Measurements from ENCODE around the gene SDE2.

The SDE2 gene

GRCh38 chr1:225944951-225945350, 54.2 kb downstream of the SDE2 start:
- no peak for TF ChIP-seq FOXM1 (IDR thresholded peaks at IDR 0.05; ENCODE audit: borderline replicate concordance)
- no peak for TF ChIP-seq ARNT (IDR thresholded peaks at IDR 0.05)
- no peak for TF ChIP-seq ZNF384 (IDR thresholded peaks at IDR 0.05)
- CTCF ChIA-PET = interaction anchor here (1.6 to 2.2 kb wide), 2 partner anchors 18 to 43 kb away, joined by 7 read pairs; no protein-coding TSS in a partner anchor
- POLR2A ChIA-PET = interaction anchor here (1.1 to 2.6 kb wide), 3 partner anchors 22 to 117 kb away, joined by 5 to 9 read pairs (median 8); partner anchors contain the start of genes H3-3A, PYCR2 and TMEM63A
- DNase-seq (ENCODE audit: extremely low spot score) = no peak

GRCh38 chr1:225944387-225944786, 54.8 kb downstream of the SDE2 start:
- ChIA-PET CTCF (interaction anchor here (0.6 to 2.2 kb wide), 2 partner anchors 10 to 18 kb away, joined by 3 to 7 read pairs; no protein-coding TSS in a partner anchor), POLR2A (interaction anchor here (2.2 to 2.6 kb wide), 2 partner anchors 21 to 62 kb away, joined by 8 to 9 read pairs; partner anchors contain the start of genes PYCR2 and TMEM63A)
- TF ChIP-seq NFRKB (IDR thresholded peaks at IDR 0.05) = no peak
- no peak for TF ChIP-seq BHLHE40 (IDR thresholded peaks at IDR 0.05; ENCODE audit: borderline replicate concordance)
- no peak for TF ChIP-seq L3MBTL2 (conservative IDR thresholded peaks at IDR 0.05)
- TF ChIP-seq FOXA1 (IDR thresholded peaks at IDR 0.05) = no peak
- TF ChIP-seq TARDBP (IDR thresholded peaks at IDR 0.05) = no peak
- TF ChIP-seq ZNF384 (IDR thresholded peaks at IDR 0.05) = no peak
- TF ChIP-seq CTBP1 (IDR thresholded peaks at IDR 0.05; ENCODE audit: borderline replicate concordance) = no peak
- no peak for TF ChIP-seq FOXM1 (IDR thresholded peaks at IDR 0.05; ENCODE audit: borderline replicate concordance)
- no peak for TF ChIP-seq HDGF (IDR thresholded peaks at IDR 0.05; ENCODE audit: borderline replicate concordance)
- TF ChIP-seq SP1 (IDR thresholded peaks at IDR 0.05) = no peak
- no peak for DNase-seq (ENCODE audit: extremely low spot score)

- ChIA-PET POLR2A (no interaction called here), CTCF (interaction anchor here (0.6 kb wide), 1 partner anchor 9 kb away, joined by 3 read pairs; no protein-coding TSS in a partner anchor)
- TF ChIP-seq NFRKB (IDR thresholded peaks at IDR 0.05) (no peak), BHLHE40 (IDR thresholded peaks at IDR 0.05; ENCODE audit: borderline replicate concordance) (no peak), FOXK2 (IDR thresholded peaks at IDR 0.05) (no peak), HDGF (IDR thresholded peaks at IDR 0.05; ENCODE audit: borderline replicate concordance) (no peak), FOXM1 (IDR thresholded peaks at IDR 0.05; ENCODE audit: borderline replicate concordance) (no peak), FOXA1 (IDR thresholded peaks at IDR 0.05) (no peak), SP1 (IDR thresholded peaks at IDR 0.05) (no peak), TARDBP (IDR thresholded peaks at IDR 0.05) (no peak), SUZ12 (IDR thresholded peaks at IDR 0.05) (no peak), CTBP1 (IDR thresholded peaks at IDR 0.05; ENCODE audit: borderline replicate concordance) (no peak), L3MBTL2 (conservative IDR thresholded peaks at IDR 0.05) (no peak), LEF1 (IDR thresholded peaks at IDR 0.05; ENCODE audit: borderline replicate concordance) (no peak), ZNF384 (IDR thresholded peaks at IDR 0.05) (no peak), ARNT (IDR thresholded peaks at IDR 0.05) (no peak), ELF4 (IDR thresholded peaks at IDR 0.05) (no peak), PKNOX1 (IDR thresholded peaks at IDR 0.05) (no peak)
- no peak for DNase-seq (ENCODE audit: extremely low spot score)
These were observed 55.6 kb downstream of the SDE2 start for GRCh38 chr1:225943582-225943981.

- no peak for TF ChIP-seq LEF1 (IDR thresholded peaks at IDR 0.05; ENCODE audit: borderline replicate concordance)
- no peak for TF ChIP-seq PKNOX1 (IDR thresholded peaks at IDR 0.05)
- TF ChIP-seq ZNF384 (IDR thresholded peaks at IDR 0.05) = no peak
- no peak for TF ChIP-seq HDGF (IDR thresholded peaks at IDR 0.05; ENCODE audit: borderline replicate concordance)
- no peak for TF ChIP-seq ELF4 (IDR thresholded peaks at IDR 0.05)
- TF ChIP-seq FOXK2 (IDR thresholded peaks at IDR 0.05) = no peak
- no peak for TF ChIP-seq CTBP1 (IDR thresholded peaks at IDR 0.05; ENCODE audit: borderline replicate concordance)
- no peak for TF ChIP-seq SUZ12 (IDR thresholded peaks at IDR 0.05)
- no peak for TF ChIP-seq BHLHE40 (IDR thresholded peaks at IDR 0.05; ENCODE audit: borderline replicate concordance)
- no peak for TF ChIP-seq ARNT (IDR thresholded peaks at IDR 0.05)
- POLR2A ChIA-PET = interaction anchor here (7.2 kb wide), 1 partner anchor 19 kb away, joined by 38 read pairs; the partner anchor contains the start of gene PYCR2
- CTCF ChIA-PET = no interaction called here
- DNase-seq (ENCODE audit: extremely low spot score) = no peak
These were observed 56.6 kb downstream of the SDE2 start for GRCh38 chr1:225942574-225942973.

GRCh38 chr1:225941942-225942222, 57.3 kb downstream of the SDE2 start:
- no peak for TF ChIP-seq ELF4 (IDR thresholded peaks at IDR 0.05)
- TF ChIP-seq ARNT (IDR thresholded peaks at IDR 0.05) = no peak
- no peak for TF ChIP-seq ZNF384 (IDR thresholded peaks at IDR 0.05)
- no peak for TF ChIP-seq SP1 (IDR thresholded peaks at IDR 0.05)
- no peak for TF ChIP-seq FOXA1 (IDR thresholded peaks at IDR 0.05)
- no peak for TF ChIP-seq LEF1 (IDR thresholded peaks at IDR 0.05; ENCODE audit: borderline replicate concordance)
- no peak for TF ChIP-seq TARDBP (IDR thresholded peaks at IDR 0.05)
- TF ChIP-seq FOXK2 (IDR thresholded peaks at IDR 0.05) = no peak
- TF ChIP-seq SUZ12 (IDR thresholded peaks at IDR 0.05) = no peak
- no peak for TF ChIP-seq BHLHE40 (IDR thresholded peaks at IDR 0.05; ENCODE audit: borderline replicate concordance)
- TF ChIP-seq FOXM1 (IDR thresholded peaks at IDR 0.05; ENCODE audit: borderline replicate concordance) = no peak
- TF ChIP-seq CTBP1 (IDR thresholded peaks at IDR 0.05; ENCODE audit: borderline replicate concordance) = no peak
- TF ChIP-seq PKNOX1 (IDR thresholded peaks at IDR 0.05) = no peak
- no peak for TF ChIP-seq L3MBTL2 (conservative IDR thresholded peaks at IDR 0.05)
- no peak for TF ChIP-seq HDGF (IDR thresholded peaks at IDR 0.05; ENCODE audit: borderline replicate concordance)
- TF ChIP-seq NFRKB (IDR thresholded peaks at IDR 0.05) = no peak
- CTCF ChIA-PET = no interaction called here
- POLR2A ChIA-PET = interaction anchor here (1.4 to 7.2 kb wide), 3 partner anchors 18 to 164 kb away, joined by 5 to 38 read pairs (median 10); partner anchors contain the start of genes PYCR2, SRP9 and TMEM63A
- no peak for DNase-seq (ENCODE audit: extremely low spot score)

All from HEK293T (cell line).